Suprapubic skin (tissue), 4 donors: Measurements from ENCODE around the gene THSD7A. TPM values are rescaled to one million over a fixed set of nuclear protein-coding genes. Genes with fewer than 3 reads are reported as not detected.

Source experiments
- DNase-seq, 2 donors: peaks; one replicate each; pipeline ENCODE4 v3.0.0-alpha.2; 2019; ENCODE audit warnings: low spot score in 2 of 2
- H3K27ac ChIP-seq: fragments of 200-600 bp; sonication (generic); one replicate; pipeline ENCODE4 v1.5.1; 2019
- H3K27me3 ChIP-seq: fragments of 200-600 bp; sonication (generic); one replicate; pipeline ENCODE4 v1.5.1; 2019
- H3K36me3 ChIP-seq: fragments of 200-600 bp; sonication (generic); one replicate; pipeline ENCODE4 v1.5.1; 2019
- H3K4me1 ChIP-seq: fragments of 200-600 bp; sonication (generic); one replicate; pipeline ENCODE4 v1.5.1; 2019
- H3K4me3 ChIP-seq: fragments of 200-600 bp; sonication (generic); one replicate; pipeline ENCODE4 v1.5.1; 2019; ENCODE audit warnings: mild to moderate bottlenecking
- H3K9me3 ChIP-seq: fragments of 200-600 bp; sonication (generic); one replicate; pipeline ENCODE4 v1.5.1; 2019
- EP300 ChIP-seq: sonication (generic); formaldehyde crosslinking; IDR thresholded peaks from one replicate; pipeline ENCODE4 v1.6.1; 2017; ENCODE audit warnings: antibody characterized with exemption
- POLR2A ChIP-seq, 2 donors: fragments of 450-650 bp; IDR thresholded peaks; one replicate each; pipeline ENCODE4 v1.6.1; 2017; ENCODE audit warnings: antibody characterized with exemption in 2 of 2, mild to moderate bottlenecking in 2 of 2, moderate library complexity in 2 of 2
- POLR2AphosphoS5 ChIP-seq, 3 donors: sonication (generic); formaldehyde crosslinking; IDR thresholded peaks; one replicate each; pipeline ENCODE4 v1.6.1; 2017; ENCODE audit warnings: antibody characterized with exemption in 3 of 3
- WGBS: methylation state at CpG from one replicate; pipeline ENCODE4 v1.1.5; 2018; 5-methylcytosine and 5-hydroxymethylcytosine counted together
- total RNA-seq, 4 donors: library from RNA; depleted of rRNA; stranded (reverse); fragments of >200 nt; gene quantifications; one replicate each; pipeline ENCODE4 v1.1.0, GENCODE V29; 2016
- TF ChIP-seq, protein P1 (sequence below), 2 donors: fragments of 200-600 bp in 1 of 2; fragments of 450-650 bp in 1 of 2; sonication (generic) in 1 of 2; IDR thresholded peaks; one replicate each; pipeline ENCODE4 v1.5.1; 2016 to 2019; ENCODE audit warnings: antibody characterized with exemption in 2 of 2, mild to moderate bottlenecking in 1 of 2, moderate library complexity in 1 of 2

Gene THSD7A
- total RNA-seq, 4 donors from 2014 or later, result 0.42 to 5.4 (median 1.2) TPM

DNA sequence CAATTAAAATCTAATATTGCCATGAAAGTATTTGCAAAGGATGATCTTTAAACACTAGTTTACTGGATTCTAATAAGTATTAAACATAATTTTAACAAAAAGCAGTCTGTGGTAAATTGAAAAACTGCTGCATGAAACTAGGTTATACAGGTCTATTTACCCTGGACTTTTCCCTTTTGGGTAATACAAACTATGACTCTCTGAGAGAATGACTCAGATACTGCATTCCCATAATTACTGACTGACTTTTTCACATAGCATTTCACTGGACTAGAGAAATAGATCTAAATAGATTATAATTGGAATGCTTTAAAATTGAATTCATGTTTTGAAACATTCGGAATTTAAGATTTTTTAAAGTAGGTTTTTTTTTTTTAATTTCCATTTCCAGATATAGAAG is 395.7 kb downstream of the THSD7A start:
- no peaks in the 10 kb centered on the region for H3K9me3 ChIP-seq

DNA sequence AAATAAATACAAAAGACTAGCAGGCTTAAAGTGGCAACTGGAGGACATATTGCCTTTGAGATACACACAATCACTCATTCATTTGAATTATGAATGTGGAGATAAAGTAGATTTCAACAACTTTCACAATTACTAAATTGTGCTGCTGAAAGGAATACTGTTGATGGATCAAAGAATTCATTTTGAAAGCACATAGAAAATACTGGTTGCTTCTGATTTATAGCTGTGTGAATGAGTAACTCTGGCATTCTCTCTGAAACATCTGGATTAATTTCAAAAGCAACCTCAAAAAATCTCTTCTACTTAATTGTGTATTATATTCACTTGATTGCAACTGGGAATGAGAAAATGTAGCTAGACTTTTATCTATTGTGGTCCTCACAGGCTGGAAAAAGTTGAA is 397.6 kb downstream of the THSD7A start:
- Histone ChIP-seq H3K9me3 (no peaks in the 10 kb centered on the region), H3K27me3 (no peaks in the 10 kb centered on the region), H3K4me3 (no peak overlapping the region), H3K4me1 (no peaks in the 10 kb centered on the region), H3K36me3 (no peaks in the 10 kb centered on the region), H3K27ac (no peak overlapping the region)
- TF ChIP-seq POLR2A (IDR thresholded peaks at IDR 0.05) (no peak), EP300 (no peak), POLR2AphosphoS5 (IDR thresholded peaks at IDR 0.05) (no peak)
- TF ChIP-seq, protein P1, sequence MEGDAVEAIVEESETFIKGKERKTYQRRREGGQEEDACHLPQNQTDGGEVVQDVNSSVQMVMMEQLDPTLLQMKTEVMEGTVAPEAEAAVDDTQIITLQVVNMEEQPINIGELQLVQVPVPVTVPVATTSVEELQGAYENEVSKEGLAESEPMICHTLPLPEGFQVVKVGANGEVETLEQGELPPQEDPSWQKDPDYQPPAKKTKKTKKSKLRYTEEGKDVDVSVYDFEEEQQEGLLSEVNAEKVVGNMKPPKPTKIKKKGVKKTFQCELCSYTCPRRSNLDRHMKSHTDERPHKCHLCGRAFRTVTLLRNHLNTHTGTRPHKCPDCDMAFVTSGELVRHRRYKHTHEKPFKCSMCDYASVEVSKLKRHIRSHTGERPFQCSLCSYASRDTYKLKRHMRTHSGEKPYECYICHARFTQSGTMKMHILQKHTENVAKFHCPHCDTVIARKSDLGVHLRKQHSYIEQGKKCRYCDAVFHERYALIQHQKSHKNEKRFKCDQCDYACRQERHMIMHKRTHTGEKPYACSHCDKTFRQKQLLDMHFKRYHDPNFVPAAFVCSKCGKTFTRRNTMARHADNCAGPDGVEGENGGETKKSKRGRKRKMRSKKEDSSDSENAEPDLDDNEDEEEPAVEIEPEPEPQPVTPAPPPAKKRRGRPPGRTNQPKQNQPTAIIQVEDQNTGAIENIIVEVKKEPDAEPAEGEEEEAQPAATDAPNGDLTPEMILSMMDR (IDR thresholded peaks at IDR 0.05), result no peak
- no peak for DNase-seq

More for the DNA sequence above, 395.7 kb downstream of the THSD7A start:
- Histone ChIP-seq H3K36me3 (no peaks in the 10 kb centered on the region), H3K4me3 (no peak overlapping the region), H3K27ac (no peak overlapping the region), H3K27me3 (no peaks in the 10 kb centered on the region), H3K4me1 (no peaks in the 10 kb centered on the region)
- TF ChIP-seq POLR2A (IDR thresholded peaks at IDR 0.05) (no peak), EP300 (no peak), POLR2AphosphoS5 (IDR thresholded peaks at IDR 0.05) (no peak)
- TF ChIP-seq, protein P1 (IDR thresholded peaks at IDR 0.05), result no peak
- no peak for DNase-seq
- 69% methylated on average over 1 of the region's 1 CpG for WGBS

- 73% methylated on average over 1 of the region's 1 CpG for WGBS
- no peak for DNase-seq
- Histone ChIP-seq H3K36me3 (no peaks in the 10 kb centered on the region), H3K4me3 (no peak overlapping the region), H3K9me3 (no peaks in the 10 kb centered on the region), H3K27me3 (no peaks in the 10 kb centered on the region), H3K4me1 (no peaks in the 10 kb centered on the region), H3K27ac (no peak overlapping the region)
- TF ChIP-seq POLR2AphosphoS5 (IDR thresholded peaks at IDR 0.05) (no peak), POLR2A (IDR thresholded peaks at IDR 0.05) (no peak), EP300 (no peak)
- TF ChIP-seq, protein P1 (IDR thresholded peaks at IDR 0.05), result no peak
These were observed 401.2 kb downstream of the THSD7A start for GRCh38 chr7:11430841-11431240.

DNA sequence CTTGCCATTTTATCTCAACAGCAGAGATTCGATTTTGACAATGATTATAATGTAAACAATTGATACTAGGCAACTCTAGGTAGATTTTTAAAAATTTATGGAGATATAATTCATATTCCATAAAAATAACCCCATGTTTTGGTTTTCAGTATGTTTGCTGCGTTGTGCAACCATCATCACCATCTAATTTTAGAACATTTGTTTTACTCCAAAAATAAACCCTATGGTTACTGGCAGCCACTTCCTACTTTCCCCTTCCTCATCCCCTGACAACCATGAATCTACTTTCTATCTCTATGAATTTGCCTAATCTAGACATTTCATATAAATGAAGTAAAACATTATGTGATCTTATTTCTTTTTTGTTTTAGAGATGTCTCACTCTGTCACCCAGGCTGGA is 401.9 kb downstream of the THSD7A start:
- WGBS, result 55% methylated on average over 2 of the region's 2 CpGs
- Histone ChIP-seq H3K36me3 (no peaks in the 10 kb centered on the region), H3K4me3 (no peak overlapping the region), H3K4me1 (no peaks in the 10 kb centered on the region), H3K27me3 (no peaks in the 10 kb centered on the region), H3K9me3 (no peaks in the 10 kb centered on the region), H3K27ac (no peak overlapping the region)
- TF ChIP-seq POLR2AphosphoS5 (IDR thresholded peaks at IDR 0.05) (no peak), EP300 (no peak), POLR2A (IDR thresholded peaks at IDR 0.05) (no peak)
- TF ChIP-seq, protein P1 (IDR thresholded peaks at IDR 0.05), result no peak
- DNase-seq, result no peak

GRCh38 chr7:11428877-11429581 is 403.0 kb downstream of the THSD7A start:
- Histone ChIP-seq H3K9me3 (no peaks in the 10 kb centered on the region), H3K36me3 (no peaks in the 10 kb centered on the region), H3K27me3 (no peaks in the 10 kb centered on the region), H3K4me1 (no peaks in the 10 kb centered on the region), H3K4me3 (no peak overlapping the region), H3K27ac (no peak overlapping the region)
- DNase-seq, result no peak
- WGBS, result 85% methylated on average over 6 of the region's 6 CpGs
- TF ChIP-seq POLR2AphosphoS5 (IDR thresholded peaks at IDR 0.05), result no peak
- TF ChIP-seq POLR2A (IDR thresholded peaks at IDR 0.05), result no peak
- no peak for TF ChIP-seq EP300
- TF ChIP-seq, protein P1 (IDR thresholded peaks at IDR 0.05), result no peak
